H9 (cell line): ENCODE data around the gene HSPA8. TPM values are rescaled to one million over a fixed set of nuclear protein-coding genes. Genes with fewer than 3 reads are reported as not detected.
A peak's percentile ranks its signal among the peaks of the same experiment; 100 is the strongest.

ENCODE experiments used
- DNase-seq: peaks from one replicate; pipeline ENCODE4 v3.0.0-alpha.2; 2017
- H2AFZ ChIP-seq: one replicate; pipeline ENCODE4 v1.6.1; 2013; ENCODE audit warnings: mild to moderate bottlenecking, low read length, control low read depth, moderate library complexity
- H2AK5ac ChIP-seq: 2 replicates; pipeline ENCODE4 v1.6.1; 2013; ENCODE audit warnings: low read length, control low read depth, mixed read lengths; ENCODE audit not compliant: insufficient read length
- H2BK120ac ChIP-seq: one replicate; pipeline ENCODE4 v1.6.1; 2013; ENCODE audit warnings: low read depth, mild to moderate bottlenecking, low read length, control low read depth, inconsistent platforms; ENCODE audit not compliant: poor library complexity, severe bottlenecking
- H2BK12ac ChIP-seq: 2 replicates; pipeline ENCODE4 v1.6.1; 2013; ENCODE audit warnings: low read length, control low read depth, mixed read lengths, low read depth; ENCODE audit not compliant: insufficient read length
- H2BK15ac ChIP-seq: 2 replicates; pipeline ENCODE4 v1.6.1; 2013; ENCODE audit warnings: low read depth, low read length, control low read depth
- H2BK20ac ChIP-seq: one replicate; pipeline ENCODE4 v1.6.1; 2013; ENCODE audit warnings: low read depth, mild to moderate bottlenecking, low read length, control low read depth, inconsistent platforms; ENCODE audit not compliant: poor library complexity, severe bottlenecking
- H2BK5ac ChIP-seq: 2 replicates; pipeline ENCODE4 v1.6.1; 2013; ENCODE audit warnings: low read length, control low read depth, mixed read lengths; ENCODE audit not compliant: insufficient read length
- H3K14ac ChIP-seq: 2 replicates; pipeline ENCODE4 v1.6.1; 2013; ENCODE audit warnings: low read length, control low read depth; ENCODE audit not compliant: insufficient read depth
- H3K18ac ChIP-seq: 2 replicates; pipeline ENCODE4 v1.6.1; 2013; ENCODE audit warnings: low read depth, mild to moderate bottlenecking, mixed read lengths, low read length, control low read depth; ENCODE audit not compliant: insufficient read length
- H3K23ac ChIP-seq: 2 replicates; pipeline ENCODE4 v1.6.1; 2013; ENCODE audit warnings: low read length, control low read depth, mixed read lengths, low read depth; ENCODE audit not compliant: insufficient read length
- H3K23me2 ChIP-seq: 2 replicates; pipeline ENCODE4 v1.6.1; 2013; ENCODE audit warnings: low read depth, mild to moderate bottlenecking, mixed read lengths, low read length, control low read depth; ENCODE audit not compliant: insufficient read length, poor library complexity, severe bottlenecking
- H3K27ac ChIP-seq: 2 replicates; pipeline ENCODE4 v1.5.1; 2013; ENCODE audit warnings: low read length, control low read depth, mixed read lengths, low read depth; ENCODE audit not compliant: insufficient read length
- H3K27me3 ChIP-seq: 2 replicates; pipeline ENCODE4 v1.6.1; 2013; ENCODE audit warnings: low read length, control low read depth, inconsistent platforms; ENCODE audit not compliant: insufficient read depth
- H3K4ac ChIP-seq: 2 replicates; pipeline ENCODE4 v1.6.1; 2013; ENCODE audit warnings: low read depth, mild to moderate bottlenecking, control low read depth, inconsistent platforms, low read length, moderate library complexity
- H3K4me1 ChIP-seq: 2 replicates; pipeline ENCODE4 v1.6.1; 2013; ENCODE audit warnings: low read length, control low read depth, inconsistent platforms; ENCODE audit not compliant: insufficient read depth
- H3K4me2 ChIP-seq: 2 replicates; pipeline ENCODE4 v1.6.1; 2013; ENCODE audit warnings: low read length, control low read depth, mixed read lengths; ENCODE audit not compliant: insufficient read length, insufficient read depth
- H3K56ac ChIP-seq: 2 replicates; pipeline ENCODE4 v1.6.1; 2013; ENCODE audit warnings: low read depth, mild to moderate bottlenecking, mixed read lengths, low read length, control low read depth; ENCODE audit not compliant: insufficient read length
- H3K79me1 ChIP-seq: 2 replicates; pipeline ENCODE4 v1.6.1; 2013; ENCODE audit warnings: low read depth, mild to moderate bottlenecking, moderate library complexity, low read length, control low read depth, inconsistent platforms; ENCODE audit not compliant: insufficient read depth, poor library complexity, severe bottlenecking
- H3K79me2 ChIP-seq: 2 replicates; pipeline ENCODE4 v1.6.1; 2013; ENCODE audit warnings: low read length, control low read depth, inconsistent platforms; ENCODE audit not compliant: insufficient read depth
- H3K9ac ChIP-seq: 2 replicates; pipeline ENCODE4 v1.6.1; 2013; ENCODE audit warnings: low read length, control low read depth, mixed read lengths; ENCODE audit not compliant: insufficient read length; ENCODE audit errors: extremely low read depth
- H3K9me3 ChIP-seq: one replicate; pipeline ENCODE4 v1.6.1; 2013; ENCODE audit warnings: low read depth, low read length, inconsistent platforms; ENCODE audit not compliant: control insufficient read depth
- H3T11ph ChIP-seq: one replicate; pipeline ENCODE4 v1.6.1; 2013; ENCODE audit warnings: mild to moderate bottlenecking, low read length, control low read depth, inconsistent platforms
- H4K20me1 ChIP-seq: one replicate; pipeline ENCODE4 v1.6.1; 2013; ENCODE audit not compliant: control insufficient read depth, insufficient read length, insufficient read depth
- H4K5ac ChIP-seq: 2 replicates; pipeline ENCODE4 v1.6.1; 2013; ENCODE audit warnings: low read depth, mild to moderate bottlenecking, mixed read lengths, low read length, control low read depth; ENCODE audit not compliant: insufficient read length
- H4K8ac ChIP-seq: replicated peaks from 2 replicates; pipeline ENCODE4 v1.6.1; 2013; ENCODE audit warnings: low read length, control low read depth, mixed read lengths, low read depth; ENCODE audit not compliant: insufficient read length
- H4K91ac ChIP-seq: 2 replicates; pipeline ENCODE4 v1.6.1; 2013; ENCODE audit warnings: low read depth, mild to moderate bottlenecking, moderate library complexity, mixed read lengths, low read length, control low read depth; ENCODE audit not compliant: insufficient read length
- H3K27ac Mint-ChIP-seq, 3 experiments: 2 replicates in 2 of 3; 3 replicates in 1 of 3; pipeline ENCODE4 v1.8.0; 2020 to 2021; ENCODE audit warnings: mixed read lengths in 3 of 3, mild to moderate bottlenecking in 1 of 3, moderate library complexity in 1 of 3
- H3K27me3 Mint-ChIP-seq: 2 replicates; pipeline ENCODE4 v1.8.0; 2021; ENCODE audit warnings: low read depth, mild to moderate bottlenecking, moderate library complexity, mixed read lengths
- H3K36me3 Mint-ChIP-seq, 3 experiments: 2 replicates in 2 of 3; 3 replicates in 1 of 3; pipeline ENCODE4 v1.8.0; 2020 to 2021; ENCODE audit warnings: low read depth in 3 of 3, mixed read lengths in 3 of 3; ENCODE audit not compliant: insufficient read depth in 1 of 3
- H3K4me1 Mint-ChIP-seq, 2 experiments: 2 replicates each; pipeline ENCODE4 v1.8.0; 2020; ENCODE audit warnings: mixed read lengths in 2 of 2
- H3K4me3 Mint-ChIP-seq, 2 experiments: 2 replicates in 1 of 2; 3 replicates in 1 of 2; pipeline ENCODE4 v1.8.0; 2020 to 2021; ENCODE audit warnings: mild to moderate bottlenecking in 2 of 2, mixed read lengths in 2 of 2, moderate library complexity in 1 of 2
- H3K9me3 Mint-ChIP-seq, 2 experiments: 2 replicates in 1 of 2; 3 replicates in 1 of 2; pipeline ENCODE4 v1.8.0; 2020; ENCODE audit warnings: mild to moderate bottlenecking in 2 of 2, mixed read lengths in 2 of 2, moderate library complexity in 1 of 2
- CTCF ChIP-seq: fragments of 200-600 bp; sonication (generic); conservative IDR thresholded peaks from 3 replicates; pipeline ENCODE4 v1.8.0; 2021; ENCODE audit warnings: antibody characterized with exemption, mild to moderate bottlenecking
- WGBS: extraction: QIAGEN DNeasy Blood & Tissue Kit; methylation state at CpG from one replicate; pipeline ENCODE4 v1.1.7; 2013; ENCODE audit warnings: missing lambda C conversion rate, low lambda C conversion rate, mixed read lengths; ENCODE audit not compliant: insufficient read length; ENCODE audit errors: extremely low coverage; 5-methylcytosine and 5-hydroxymethylcytosine counted together
- total RNA-seq: library from RNA; stranded (reverse); gene quantifications from 2 replicates; pipeline ENCODE4 v1.2.1, GENCODE V29; 2021

The HSPA8 gene
- total RNA-seq, 1 experiment from 2014 or later: 2,160 TPM

DNA sequence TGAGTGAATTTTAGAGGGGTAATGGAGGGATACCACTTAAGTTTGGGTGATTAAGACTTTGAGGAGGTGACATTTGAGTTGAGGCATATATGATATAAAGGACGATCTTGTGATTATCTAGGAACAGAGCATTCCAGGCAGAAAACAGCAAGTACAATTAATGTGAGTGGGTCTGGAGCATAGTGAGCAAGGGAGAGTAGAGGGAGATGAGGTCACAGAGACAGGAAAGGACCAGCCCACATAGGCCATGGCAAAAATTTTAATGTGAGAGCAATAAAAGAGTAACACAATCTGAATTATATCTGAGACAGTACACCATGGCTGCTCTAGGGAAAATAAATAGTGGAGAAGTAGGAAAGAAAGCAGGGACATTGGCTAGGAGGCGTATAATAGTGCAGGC, 14.5 kb upstream of the HSPA8 start:
- no peak overlapping the region for H3K4ac ChIP-seq
- WGBS: no CpG with 5 or more reads among the region's 2 CpGs
- no peak overlapping the region for H4K8ac ChIP-seq
- no peak overlapping the region for H3K27ac ChIP-seq
- H2AK5ac ChIP-seq: no peak overlapping the region
- H2BK120ac ChIP-seq: no peak overlapping the region
- H3K79me2 ChIP-seq: no peaks in the 10 kb centered on the region
- no peak overlapping the region for H2BK12ac ChIP-seq
- no peaks in the 10 kb centered on the region for H3K23me2 ChIP-seq
- no peak overlapping the region for H2AFZ ChIP-seq
- H3K56ac ChIP-seq: no peak overlapping the region
- H4K91ac ChIP-seq: no peak overlapping the region
- H3K14ac ChIP-seq: no peak overlapping the region
- 0 out of 7 replicates have a peak overlapping the region, but pooled peaks of 1 of the 3 experiments have one; percentile 0 for H3K27ac Mint-ChIP-seq
- H3K18ac ChIP-seq: no peak overlapping the region
- H3K79me1 ChIP-seq: no peaks in the 10 kb centered on the region
- no peaks in the 10 kb centered on the region for H3K4me1 ChIP-seq
- H3K9me3 Mint-ChIP-seq: no peaks in the 10 kb centered on the region
- H2BK20ac ChIP-seq: no peak overlapping the region
- no peak overlapping the region for H2BK5ac ChIP-seq
- no peaks in the 10 kb centered on the region for H3K27me3 Mint-ChIP-seq
- peaks cover 20 to 23% of the 10 kb centered on the region in 2 experiments for H3K4me1 Mint-ChIP-seq
- no peak for TF ChIP-seq CTCF
- no peaks in the 10 kb centered on the region for H4K20me1 ChIP-seq
- no peaks in the 10 kb centered on the region for H3K27me3 ChIP-seq
- H3K23ac ChIP-seq: no peak overlapping the region
- no peaks in the 10 kb centered on the region for H3K9me3 ChIP-seq
- no peak overlapping the region for H3K4me2 ChIP-seq
- H3K4me3 Mint-ChIP-seq: no peak overlapping the region
- peaks cover 5 to 15% (median 7%) of the 10 kb centered on the region in 3 experiments; a peak in 6 of 7 replicates for H3K36me3 Mint-ChIP-seq
- no peak overlapping the region for H4K5ac ChIP-seq
- no peak for DNase-seq
- no peak overlapping the region for H3T11ph ChIP-seq
- no peak overlapping the region for H3K9ac ChIP-seq
- H2BK15ac ChIP-seq: no peak overlapping the region
